GM23338 (cell line): Measurements from ENCODE around the gene PRLH. TPM values are rescaled to one million over a fixed set of nuclear protein-coding genes. Genes with fewer than 3 reads are reported as not detected.
A peak's percentile ranks its signal among the peaks of the same experiment; 100 is the strongest.

Experiments
- ATAC-seq: fragments of 200-7000 bp; cut with Tn5 transposase; 3 replicates; pipeline ENCODE4 v1.9.1; 2020
- DNase-seq: peaks from one replicate; pipeline ENCODE4 v3.0.0-alpha.2; 2015; ENCODE audit warnings: low spot score
- H2AFZ ChIP-seq: fragments of 200-600 bp; sonication (generic); 2 replicates; pipeline ENCODE4 v1.8.0; 2016; ENCODE audit warnings: antibody characterized with exemption, mild to moderate bottlenecking, moderate library complexity
- H3F3A ChIP-seq: fragments of 200-600 bp; sonication (generic); replicated peaks from 2 replicates; pipeline ENCODE4 v1.8.0; 2017; ENCODE audit warnings: antibody characterized with exemption, mixed run types, low read depth
- H3K27ac ChIP-seq: fragments of 200-600 bp; sonication (generic); 2 replicates; pipeline ENCODE4 v1.6.1; 2016; ENCODE audit warnings: low read depth
- H3K27me3 ChIP-seq: fragments of 200-600 bp; sonication (generic); 2 replicates; pipeline ENCODE4 v1.8.0; 2016; ENCODE audit warnings: mild to moderate bottlenecking, mixed run types, moderate library complexity; ENCODE audit not compliant: insufficient read depth
- H3K36me3 ChIP-seq: fragments of 200-600 bp; sonication (generic); 2 replicates; pipeline ENCODE4 v1.8.0; 2016; ENCODE audit warnings: mild to moderate bottlenecking; ENCODE audit not compliant: insufficient read depth
- H3K4me1 ChIP-seq: fragments of 200-600 bp; sonication (generic); 2 replicates; pipeline ENCODE4 v1.8.0; 2016; ENCODE audit warnings: mild to moderate bottlenecking, moderate library complexity; ENCODE audit not compliant: insufficient read depth
- H3K4me2 ChIP-seq: fragments of 200-600 bp; sonication (generic); 2 replicates; pipeline ENCODE4 v1.7.1; 2017; ENCODE audit warnings: mixed run types
- H3K4me3 ChIP-seq: fragments of 200-600 bp; sonication (generic); 2 replicates; pipeline ENCODE4 v1.6.1; 2016; ENCODE audit warnings: mixed run types
- H3K79me2 ChIP-seq: fragments of 200-600 bp; sonication (generic); replicated peaks from 2 replicates; pipeline ENCODE4 v1.8.0; 2017; ENCODE audit warnings: mild to moderate bottlenecking; ENCODE audit not compliant: insufficient read depth
- H3K9me2 ChIP-seq: fragments of 200-600 bp; sonication (generic); 2 replicates; pipeline ENCODE4 v1.8.0; 2017; ENCODE audit not compliant: insufficient read depth
- H4K20me1 ChIP-seq: fragments of 200-600 bp; sonication (generic); replicated peaks from 2 replicates; pipeline ENCODE4 v1.8.0; 2017; ENCODE audit warnings: mild to moderate bottlenecking; ENCODE audit not compliant: insufficient read depth
- H3K27ac Mint-ChIP-seq: 2 replicates; pipeline ENCODE4 v1.8.0; 2020; ENCODE audit warnings: inconsistent platforms, mild to moderate bottlenecking, moderate library complexity, mixed read lengths
- H3K27me3 Mint-ChIP-seq: 3 replicates; pipeline ENCODE4 v1.8.0; 2022; ENCODE audit warnings: low read depth, mild to moderate bottlenecking, moderate library complexity, mixed read lengths, inconsistent platforms; ENCODE audit not compliant: insufficient read depth, poor library complexity
- H3K36me3 Mint-ChIP-seq: 3 replicates; pipeline ENCODE4 v1.8.0; 2021; ENCODE audit warnings: low read depth, mild to moderate bottlenecking, inconsistent platforms, moderate library complexity, mixed read lengths
- H3K4me1 Mint-ChIP-seq: 3 replicates; pipeline ENCODE4 v1.8.0; 2020; ENCODE audit warnings: mild to moderate bottlenecking, inconsistent platforms, mixed read lengths
- H3K4me3 Mint-ChIP-seq: 3 replicates; pipeline ENCODE4 v1.8.0; 2021; ENCODE audit warnings: moderate library complexity, mild to moderate bottlenecking, inconsistent platforms, mixed read lengths
- H3K9me3 Mint-ChIP-seq: 3 replicates; pipeline ENCODE4 v1.8.0; 2020; ENCODE audit warnings: moderate library complexity, mild to moderate bottlenecking, inconsistent platforms, mixed read lengths
- CREB1 ChIP-seq: fragments of 250-450 bp; sonication (Bioruptor Pico); IDR thresholded peaks from 2 replicates; pipeline ENCODE4 v1.5.0; 2020; ENCODE audit warnings: low read depth, mild to moderate bottlenecking, moderate library complexity
- CTCF ChIP-seq, 2 experiments: fragments of 200-600 bp in 1 of 2; sonication (generic) in 1 of 2; conservative IDR thresholded peaks; 2 replicates each; pipeline versions ENCODE4 v1.5.1 to v1.6.1; 2016 to 2017; ENCODE audit warnings: antibody characterized with exemption in 2 of 2, low read depth in 2 of 2, mild to moderate bottlenecking in 2 of 2, moderate library complexity in 1 of 2
- ETS1 ChIP-seq: IDR thresholded peaks from 2 replicates; pipeline ENCODE4 v1.6.1; 2016; ENCODE audit warnings: antibody characterized with exemption
- EZH2 ChIP-seq: fragments of 200-600 bp; sonication (generic); IDR thresholded peaks from one replicate; pipeline ENCODE4 v1.8.0; 2017; ENCODE audit warnings: antibody characterized with exemption, mild to moderate bottlenecking, low read depth; ENCODE audit not compliant: unreplicated experiment
- EZH2phosphoT487 ChIP-seq: fragments of 200-600 bp; sonication (generic); IDR thresholded peaks from one replicate; pipeline ENCODE4 v1.8.1; 2018; ENCODE audit warnings: antibody characterized with exemption; ENCODE audit not compliant: unreplicated experiment
- JUNB ChIP-seq: IDR thresholded peaks from one replicate; pipeline ENCODE4 v1.6.1; 2016; ENCODE audit warnings: antibody characterized with exemption; ENCODE audit not compliant: unreplicated experiment
- NANOG ChIP-seq: IDR thresholded peaks from 2 replicates; pipeline ENCODE4 v1.6.1; 2016; ENCODE audit warnings: antibody characterized with exemption, borderline replicate concordance
- POLR2AphosphoS5 ChIP-seq: IDR thresholded peaks from 2 replicates; pipeline ENCODE4 v1.6.1; 2016; ENCODE audit warnings: antibody characterized with exemption, low read depth
- REST ChIP-seq: IDR thresholded peaks from one replicate; pipeline ENCODE4 v1.6.1; 2018; ENCODE audit warnings: antibody characterized with exemption; ENCODE audit not compliant: unreplicated experiment
- STAT1 ChIP-seq: IDR thresholded peaks from one replicate; pipeline ENCODE4 v1.6.1; 2016; ENCODE audit warnings: antibody characterized with exemption; ENCODE audit not compliant: unreplicated experiment
- ZNF114 ChIP-seq: fragments of 250-450 bp; sonication (Bioruptor Pico); IDR thresholded peaks from 2 replicates; pipeline ENCODE4 v1.5.0; 2020; ENCODE audit warnings: mild to moderate bottlenecking, moderate library complexity
- ZNF331 ChIP-seq: fragments of 250-450 bp; sonication (Bioruptor Pico); IDR thresholded peaks from 2 replicates; pipeline ENCODE4 v1.5.0; 2020; ENCODE audit warnings: low read depth, mild to moderate bottlenecking, moderate library complexity
- long read RNA-seq: library from polyadenylated mRNA; unstranded; transcript quantifications from one replicate; pipeline ENCODE4 v2.0.0, GENCODE V29; 2020; ENCODE audit not compliant: unreplicated experiment
- polyA plus RNA-seq: library from polyadenylated mRNA; unstranded; fragments of >200 nt; fragmentation: Nextera tagmentation; extraction: Ambion mirVana; gene quantifications from 2 replicates; pipeline ENCODE4 v1.2.1, GENCODE V29; 2016
- total RNA-seq: library from RNA; depleted of rRNA; stranded (reverse); fragments of >200 nt; shearing (Covaris generic); gene quantifications from 2 replicates; pipeline ENCODE4 v1.2.3, GENCODE V29; 2014; rRNA removed
- TF ChIP-seq, protein P1 (sequence below): fragments of 250-450 bp; sonication (Bioruptor Pico); IDR thresholded peaks from 2 replicates; pipeline ENCODE4 v1.5.0; 2020; ENCODE audit warnings: mild to moderate bottlenecking, moderate library complexity

PRLH gene
- total RNA-seq: not detected in 2 replicates
- not detected in 2 replicates for polyA plus RNA-seq
- long read RNA-seq: 0 reads

- Histone ChIP-seq H4K20me1 (no peaks in the 10 kb centered on the region), H3K27me3 (no peaks in the 10 kb centered on the region), H3K79me2 (no peaks in the 10 kb centered on the region), H3K36me3 (no peaks in the 10 kb centered on the region), H3K4me3 (no peak within 1 kb of the TSS), H3K9me2 (no peaks in the 10 kb centered on the region), H3F3A (no peaks in the 10 kb centered on the region), H3K4me2 (no peak within 1 kb of the TSS), H3K27ac (no peak within 1 kb of the TSS), H3K4me1 (no peaks in the 10 kb centered on the region), H2AFZ (0 out of 2 replicates have a peak within 1 kb of the TSS, but pooled peaks have one; percentile 28)
- no peaks in the 10 kb centered on the region for H3K36me3 Mint-ChIP-seq
- H3K4me1 Mint-ChIP-seq: peaks cover 7% of the 10 kb centered on the region; the same call in 2 of the 3 replicates
- DNase-seq (no peak), ATAC-seq (no peak)
- H3K27ac Mint-ChIP-seq: no peak within 1 kb of the TSS
- H3K4me3 Mint-ChIP-seq: no peak within 1 kb of the TSS
- TF ChIP-seq EZH2 (no peak), REST (no peak), NANOG (no peak), JUNB (no peak), EZH2phosphoT487 (no peak), ETS1 (no peak), POLR2AphosphoS5 (no peak), CTCF (conservative IDR thresholded peaks at IDR 0.05; ENCODE audit: low read depth in 2 of 2) (no peak), STAT1 (no peak), ZNF114 (CRISPR knock-in tag) (no peak), ZNF331 (no peak), CREB1 (no peak)
- TF ChIP-seq, protein P1, sequence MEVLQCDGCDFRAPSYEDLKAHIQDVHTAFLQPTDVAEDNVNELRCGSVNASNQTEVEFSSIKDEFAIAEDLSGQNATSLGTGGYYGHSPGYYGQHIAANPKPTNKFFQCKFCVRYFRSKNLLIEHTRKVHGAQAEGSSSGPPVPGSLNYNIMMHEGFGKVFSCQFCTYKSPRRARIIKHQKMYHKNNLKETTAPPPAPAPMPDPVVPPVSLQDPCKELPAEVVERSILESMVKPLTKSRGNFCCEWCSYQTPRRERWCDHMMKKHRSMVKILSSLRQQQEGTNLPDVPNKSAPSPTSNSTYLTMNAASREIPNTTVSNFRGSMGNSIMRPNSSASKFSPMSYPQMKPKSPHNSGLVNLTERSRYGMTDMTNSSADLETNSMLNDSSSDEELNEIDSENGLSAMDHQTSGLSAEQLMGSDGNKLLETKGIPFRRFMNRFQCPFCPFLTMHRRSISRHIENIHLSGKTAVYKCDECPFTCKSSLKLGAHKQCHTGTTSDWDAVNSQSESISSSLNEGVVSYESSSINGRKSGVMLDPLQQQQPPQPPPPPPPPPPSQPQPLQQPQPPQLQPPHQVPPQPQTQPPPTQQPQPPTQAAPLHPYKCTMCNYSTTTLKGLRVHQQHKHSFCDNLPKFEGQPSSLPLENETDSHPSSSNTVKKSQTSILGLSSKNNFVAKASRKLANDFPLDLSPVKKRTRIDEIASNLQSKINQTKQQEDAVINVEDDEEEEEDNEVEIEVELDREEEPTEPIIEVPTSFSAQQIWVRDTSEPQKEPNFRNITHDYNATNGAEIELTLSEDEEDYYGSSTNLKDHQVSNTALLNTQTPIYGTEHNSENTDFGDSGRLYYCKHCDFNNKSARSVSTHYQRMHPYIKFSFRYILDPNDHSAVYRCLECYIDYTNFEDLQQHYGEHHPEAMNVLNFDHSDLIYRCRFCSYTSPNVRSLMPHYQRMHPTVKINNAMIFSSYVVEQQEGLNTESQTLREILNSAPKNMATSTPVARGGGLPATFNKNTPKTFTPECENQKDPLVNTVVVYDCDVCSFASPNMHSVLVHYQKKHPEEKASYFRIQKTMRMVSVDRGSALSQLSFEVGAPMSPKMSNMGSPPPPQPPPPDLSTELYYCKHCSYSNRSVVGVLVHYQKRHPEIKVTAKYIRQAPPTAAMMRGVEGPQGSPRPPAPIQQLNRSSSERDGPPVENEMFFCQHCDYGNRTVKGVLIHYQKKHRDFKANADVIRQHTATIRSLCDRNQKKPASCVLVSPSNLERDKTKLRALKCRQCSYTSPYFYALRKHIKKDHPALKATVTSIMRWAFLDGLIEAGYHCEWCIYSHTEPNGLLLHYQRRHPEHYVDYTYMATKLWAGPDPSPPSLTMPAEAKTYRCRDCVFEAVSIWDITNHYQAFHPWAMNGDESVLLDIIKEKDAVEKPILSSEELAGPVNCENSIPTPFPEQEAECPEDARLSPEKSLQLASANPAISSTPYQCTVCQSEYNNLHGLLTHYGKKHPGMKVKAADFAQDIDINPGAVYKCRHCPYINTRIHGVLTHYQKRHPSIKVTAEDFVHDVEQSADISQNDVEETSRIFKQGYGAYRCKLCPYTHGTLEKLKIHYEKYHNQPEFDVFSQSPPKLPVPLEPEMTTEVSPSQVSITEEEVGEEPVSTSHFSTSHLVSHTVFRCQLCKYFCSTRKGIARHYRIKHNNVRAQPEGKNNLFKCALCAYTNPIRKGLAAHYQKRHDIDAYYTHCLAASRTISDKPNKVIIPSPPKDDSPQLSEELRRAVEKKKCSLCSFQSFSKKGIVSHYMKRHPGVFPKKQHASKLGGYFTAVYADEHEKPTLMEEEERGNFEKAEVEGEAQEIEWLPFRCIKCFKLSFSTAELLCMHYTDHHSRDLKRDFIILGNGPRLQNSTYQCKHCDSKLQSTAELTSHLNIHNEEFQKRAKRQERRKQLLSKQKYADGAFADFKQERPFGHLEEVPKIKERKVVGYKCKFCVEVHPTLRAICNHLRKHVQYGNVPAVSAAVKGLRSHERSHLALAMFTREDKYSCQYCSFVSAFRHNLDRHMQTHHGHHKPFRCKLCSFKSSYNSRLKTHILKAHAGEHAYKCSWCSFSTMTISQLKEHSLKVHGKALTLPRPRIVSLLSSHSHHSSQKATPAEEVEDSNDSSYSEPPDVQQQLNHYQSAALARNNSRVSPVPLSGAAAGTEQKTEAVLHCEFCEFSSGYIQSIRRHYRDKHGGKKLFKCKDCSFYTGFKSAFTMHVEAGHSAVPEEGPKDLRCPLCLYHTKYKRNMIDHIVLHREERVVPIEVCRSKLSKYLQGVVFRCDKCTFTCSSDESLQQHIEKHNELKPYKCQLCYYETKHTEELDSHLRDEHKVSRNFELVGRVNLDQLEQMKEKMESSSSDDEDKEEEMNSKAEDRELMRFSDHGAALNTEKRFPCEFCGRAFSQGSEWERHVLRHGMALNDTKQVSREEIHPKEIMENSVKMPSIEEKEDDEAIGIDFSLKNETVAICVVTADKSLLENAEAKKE (CRISPR knock-in tag): no peak
- H3K9me3 Mint-ChIP-seq: no peaks in the 10 kb centered on the region; the same call in 2 of the 3 replicates
- peaks cover 7% of the 10 kb centered on the region for H3K27me3 Mint-ChIP-seq
Observed at GRCh38 chr2:237566401-237567235, at the start of gene PRLH. Gene PRLH, plus strand, starts transcription at chr2:237566574. Its CDS starts 0 bp downstream, at chr2:237566574.
